HG03442 (cell line): Measurements from ENCODE around the gene PGS1.

ENCODE experiments used
- ATAC-seq: cut with Tn5 transposase; IDR thresholded peaks from one replicate; pipeline ENCODE4 v1.9.1; 2021; ENCODE audit warnings: mild to moderate bottlenecking, moderate library complexity; ENCODE audit not compliant: unreplicated experiment

PGS1 gene

DNA sequence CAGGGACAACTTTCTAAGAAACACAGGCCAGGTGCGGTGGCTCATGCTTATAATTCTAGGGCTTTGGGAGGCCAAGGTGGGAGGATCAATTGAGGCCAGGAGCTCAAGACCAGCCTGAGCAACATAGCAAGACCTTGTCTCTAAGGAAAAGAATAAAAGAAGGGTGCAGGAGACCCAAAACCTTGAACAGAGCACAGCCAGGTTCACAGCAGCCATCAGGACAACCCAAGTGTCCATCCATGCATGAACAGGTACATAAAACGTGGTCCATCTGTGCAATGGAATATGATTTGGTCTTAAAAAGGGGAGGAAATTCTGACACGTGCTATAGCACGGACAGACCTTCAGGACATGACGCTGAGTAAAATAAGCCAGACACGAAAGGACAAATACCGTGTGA, 91.0 kb downstream of the PGS1 start:
- ATAC-seq, result no peak

DNA sequence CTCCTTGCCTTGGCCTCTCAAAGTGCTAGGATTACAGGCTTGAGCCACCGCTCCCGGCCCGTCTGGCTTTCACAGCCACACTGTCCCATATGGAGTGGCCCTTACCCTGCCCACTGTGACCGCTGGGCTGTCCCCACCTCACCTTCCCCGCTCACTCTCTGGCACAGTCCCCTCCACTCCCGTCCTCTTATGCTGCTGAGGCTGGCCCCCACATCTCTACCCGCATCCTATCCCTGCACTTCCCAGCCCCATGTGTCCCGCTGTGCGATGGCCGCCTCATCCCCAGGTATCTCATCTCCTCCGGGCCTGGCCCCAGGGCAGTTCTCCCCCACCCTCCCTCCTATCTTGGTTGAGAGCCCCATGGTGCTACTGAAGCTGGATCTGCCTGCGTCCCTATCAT, 93.2 kb downstream of the PGS1 start:
- ATAC-seq, result no peak

DNA sequence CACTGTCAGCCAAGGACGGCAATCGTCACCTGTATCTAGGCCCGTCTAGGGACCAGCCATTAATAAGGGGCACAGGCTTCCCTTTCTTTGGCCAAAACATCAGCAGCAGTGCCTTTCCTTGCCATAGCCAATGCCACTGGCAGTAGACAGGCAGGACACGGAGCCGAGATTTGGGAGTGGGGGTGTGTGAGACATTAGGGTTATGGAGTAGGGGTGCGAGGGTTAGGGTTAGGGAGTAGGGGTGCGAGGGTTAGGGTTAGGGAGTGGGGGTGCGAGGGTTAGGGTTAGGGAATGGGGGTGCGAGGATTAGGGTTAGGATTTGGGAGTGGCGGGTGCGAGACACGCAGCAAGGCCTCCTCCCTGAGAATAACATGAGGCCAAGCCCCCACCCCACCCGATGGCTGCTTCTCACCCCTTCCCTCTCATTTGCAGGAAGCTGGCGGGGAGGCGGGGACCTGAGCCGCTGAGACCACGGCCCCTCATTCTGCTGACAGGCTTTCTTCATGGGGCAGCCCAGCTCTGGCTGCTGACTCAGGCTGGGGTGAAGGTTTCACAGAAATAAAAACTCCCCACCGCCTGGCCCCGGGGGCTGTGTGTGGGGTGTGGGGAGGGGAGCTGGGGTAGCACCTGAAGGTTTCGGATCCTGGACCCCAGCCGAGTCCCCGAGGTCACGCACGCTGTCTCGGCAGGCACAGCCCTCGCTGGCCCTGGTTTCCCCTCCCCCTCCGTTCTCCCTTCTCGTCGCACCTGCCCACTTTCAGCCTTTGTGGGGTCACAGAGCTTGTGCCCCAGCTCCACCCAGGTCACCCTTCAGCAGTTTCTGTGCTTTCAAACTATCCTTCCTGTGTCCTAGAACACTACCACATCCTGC, 93.8 kb downstream of the PGS1 start:
- ATAC-seq, result no peak

DNA sequence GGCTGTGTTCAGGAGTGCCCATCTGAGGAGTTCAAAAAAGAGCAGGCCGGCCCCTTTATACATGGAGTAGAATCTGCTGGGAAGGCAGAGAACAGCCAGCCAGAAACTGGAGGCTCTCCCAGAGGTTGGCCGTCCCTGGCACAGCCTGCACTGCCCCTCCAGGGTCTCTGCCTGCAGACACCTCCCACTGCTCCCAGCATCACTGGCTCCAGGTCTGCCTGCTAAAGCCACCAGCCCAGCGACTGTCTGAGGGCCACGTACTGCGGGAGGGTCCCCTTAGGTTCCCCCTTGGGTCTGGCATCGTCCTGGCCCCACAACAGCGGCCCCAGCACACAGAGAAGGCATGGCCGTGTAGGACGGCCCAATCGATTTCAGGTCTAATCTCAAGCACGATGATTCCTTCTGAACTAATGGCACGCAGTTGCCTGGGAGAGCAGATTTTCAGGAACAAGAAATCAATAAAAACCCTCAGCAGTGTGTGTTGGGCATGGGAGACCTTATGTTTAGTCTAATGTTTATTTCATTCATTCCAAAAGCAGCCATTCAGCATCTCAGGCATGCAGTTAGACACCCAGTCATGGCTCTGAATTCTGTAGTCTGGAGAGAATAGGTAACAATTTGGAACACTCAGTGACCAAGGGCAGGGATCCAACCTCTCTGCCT, 95.6 kb downstream of the PGS1 start:
- no peak for ATAC-seq
